NCI-H2171 treated with DMSO at 0.1 percent for 48 hours (cell line): Measurements from ENCODE around the gene JPH2.
"Not testable (repeated sequence)": the region's sequence is repeated elsewhere in the genome, so short reads cannot be mapped to it uniquely, and the experiment has no call there.

Source experiments
- DNase-seq: peaks from one replicate; lab custom pipeline; 2025; lab: John Stamatoyannopoulos, UW

Gene JPH2

DNA sequence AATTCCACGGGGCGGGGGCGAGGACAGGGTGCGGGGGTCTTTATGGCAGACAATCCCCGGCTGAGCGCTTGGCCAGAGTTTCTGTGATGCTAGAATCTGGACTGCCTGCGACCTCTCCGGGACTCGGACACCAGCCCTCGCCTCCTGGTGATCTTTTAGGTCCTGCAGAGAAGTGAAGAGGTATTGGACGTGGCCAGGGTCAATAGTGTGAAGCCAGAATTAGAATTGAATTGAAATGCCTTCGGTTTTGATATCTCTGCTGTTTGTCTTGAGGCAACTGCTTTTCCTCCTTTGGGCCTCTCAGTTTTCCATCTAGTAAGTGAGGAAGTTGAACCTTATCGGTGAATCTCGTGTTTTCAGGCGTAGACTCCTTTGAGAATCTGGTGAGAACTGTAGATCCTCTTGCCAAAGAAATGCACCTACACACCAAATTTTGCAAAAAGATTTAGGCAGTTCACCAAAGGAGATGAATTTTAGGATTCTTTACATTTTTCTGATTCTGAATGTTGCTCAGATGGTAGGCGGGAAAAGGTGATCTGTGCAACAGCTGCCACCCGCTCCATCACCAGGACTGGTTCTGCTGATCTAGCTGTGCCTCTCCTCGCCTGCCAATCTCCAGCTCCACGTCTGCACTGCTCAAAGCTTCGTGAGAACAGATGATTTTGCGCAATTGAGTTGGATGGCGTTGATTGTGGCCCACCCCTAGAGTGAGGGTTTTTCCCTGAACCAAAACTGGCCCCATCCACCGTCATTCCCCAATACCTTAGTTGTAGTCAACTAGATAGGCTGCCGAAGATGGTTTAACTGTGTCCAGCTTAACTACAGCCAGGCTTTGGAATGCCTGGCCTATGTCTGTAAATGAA is 24.4 kb upstream of the JPH2 start:
- DNase-seq = no peak

GRCh38 chr20:44210406-44211176 is 23.6 kb upstream of the JPH2 start, which contains the start of gene OSER1:
Gene OSER1 (minus strand): TSS chr20:44210771. CDS start chr20:44206957, 3,814 bp downstream.
- DNase-seq = peak; percentile 99

GRCh38 chr20:44209686-44210405 is 22.9 kb upstream of the JPH2 start:
- DNase-seq = no peak

DNA sequence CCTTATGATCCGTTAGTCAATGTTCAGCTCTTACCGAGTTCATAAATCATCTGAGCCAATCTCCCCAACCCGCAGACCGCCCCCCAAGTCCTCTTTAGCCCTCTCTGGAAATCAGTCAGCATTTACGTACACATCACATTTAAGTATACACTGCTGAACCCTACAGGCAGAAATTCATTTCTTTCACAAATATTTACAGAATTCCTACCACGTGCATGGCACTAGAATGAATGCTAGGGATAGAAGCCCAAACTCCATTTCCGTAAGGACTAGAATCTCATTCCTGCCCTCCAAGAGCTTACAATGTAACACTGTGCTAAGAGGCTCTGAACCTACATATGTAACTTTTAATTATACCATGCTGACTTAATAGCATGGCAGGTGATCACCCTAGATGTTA is 21.8 kb upstream of the JPH2 start:
- no peak for DNase-seq

DNA sequence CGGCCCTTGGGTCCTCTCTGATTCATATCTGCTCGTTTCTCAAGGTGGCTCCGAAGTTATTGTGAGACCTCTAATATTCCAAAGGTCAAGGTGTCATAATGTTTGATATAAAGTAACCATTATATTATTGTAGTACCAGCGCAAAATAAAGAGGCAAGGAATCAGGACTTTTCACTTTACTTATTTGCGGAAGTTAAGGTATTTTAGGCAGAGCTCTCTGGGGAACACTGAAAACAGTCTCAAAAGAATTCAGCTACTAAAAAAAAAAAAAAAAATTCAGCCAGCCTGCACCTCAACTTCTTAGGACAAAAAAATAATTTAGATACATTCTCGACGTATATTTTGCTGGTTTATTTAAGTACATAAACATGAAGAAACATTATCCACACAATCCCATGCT is 21.2 kb upstream of the JPH2 start:
- DNase-seq = no peak

GRCh38 chr20:44207126-44207723 is 20.2 kb upstream of the JPH2 start:
- no peak for DNase-seq

- no peak for DNase-seq
These were observed 19.1 kb upstream of the JPH2 start for GRCh38 chr20:44206132-44206531.

DNA sequence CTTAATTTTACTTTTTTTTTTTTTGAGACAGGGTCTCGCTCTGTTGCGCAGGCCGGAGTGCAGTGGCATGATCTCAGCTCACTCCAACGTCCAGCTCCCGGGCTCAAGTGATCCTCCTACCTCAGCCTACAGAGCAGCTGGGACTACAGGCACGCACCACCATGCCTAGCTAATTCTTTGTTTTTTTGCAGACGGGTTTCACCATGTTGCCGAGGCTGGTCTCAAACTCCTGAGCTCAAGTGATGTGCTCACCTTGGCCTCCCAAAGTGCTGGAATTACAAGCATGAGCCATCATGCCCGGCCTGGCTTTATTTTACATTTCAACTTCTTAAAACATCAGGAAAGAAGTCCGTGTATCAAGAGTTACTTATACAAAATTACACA is 17.8 kb upstream of the JPH2 start:
- DNase-seq = no peak

DNA sequence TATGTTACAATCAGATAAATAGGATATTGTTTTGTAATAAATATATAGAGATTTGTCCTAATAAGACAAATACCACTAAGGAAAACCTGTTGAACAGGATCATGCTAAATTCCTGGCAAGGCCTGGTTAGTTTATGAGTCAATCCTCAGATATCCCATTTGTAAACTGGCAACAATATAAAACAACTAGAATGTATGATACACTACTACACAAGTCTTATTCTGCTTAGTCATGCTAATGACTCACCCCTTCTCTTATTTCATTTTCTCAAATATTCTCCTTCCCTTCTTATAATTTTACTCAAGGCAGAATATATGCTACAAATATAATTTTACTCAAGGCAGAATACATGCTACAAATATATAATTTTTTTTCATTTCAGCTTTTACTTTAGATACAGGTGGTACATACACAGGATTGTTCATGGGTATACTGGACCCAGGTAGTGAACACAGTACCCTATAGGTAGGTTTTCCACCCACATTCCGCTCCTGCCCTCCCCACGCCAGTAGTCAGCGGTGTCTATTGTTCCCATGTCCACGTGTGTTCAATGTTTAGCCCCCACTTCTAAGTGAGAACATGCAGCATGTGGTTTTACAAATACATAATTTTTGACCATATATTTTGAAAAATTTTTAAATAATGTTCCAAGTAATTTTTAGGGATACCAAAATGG is 17.3 kb upstream of the JPH2 start:
- DNase-seq = no peak

- DNase-seq = no peak
These were observed 16.2 kb upstream of the JPH2 start for GRCh38 chr20:44203161-44203560.

- DNase-seq = no peak
These were observed 14.0 kb upstream of the JPH2 start for GRCh38 chr20:44200983-44201382.

DNA sequence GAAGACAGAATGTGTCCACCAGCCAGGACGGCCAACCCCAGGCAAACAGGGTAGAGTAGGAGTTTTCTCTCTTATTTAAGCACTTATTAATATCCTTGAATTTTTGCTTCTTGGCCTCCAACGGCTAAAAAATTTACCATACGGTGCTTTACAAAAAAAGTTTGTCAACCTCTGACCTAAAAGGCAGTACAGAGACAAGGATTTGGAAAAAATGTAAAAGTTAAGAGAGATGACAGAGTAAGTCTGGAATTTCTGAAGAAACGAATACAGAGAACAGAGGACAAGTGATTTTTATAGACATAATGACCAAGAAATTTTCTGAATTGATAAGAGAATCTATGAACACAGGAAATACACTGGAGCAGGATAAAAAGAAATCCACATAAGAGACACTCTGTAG is 13.4 kb upstream of the JPH2 start:
- DNase-seq = no peak

- no peak for DNase-seq
These were observed 12.9 kb upstream of the JPH2 start for GRCh38 chr20:44199877-44200276.

- DNase-seq = no peak
These were observed 11.9 kb upstream of the JPH2 start for GRCh38 chr20:44198872-44199271.

GRCh38 chr20:44196271-44196670 is 9.3 kb upstream of the JPH2 start:
- no peak for DNase-seq

DNA sequence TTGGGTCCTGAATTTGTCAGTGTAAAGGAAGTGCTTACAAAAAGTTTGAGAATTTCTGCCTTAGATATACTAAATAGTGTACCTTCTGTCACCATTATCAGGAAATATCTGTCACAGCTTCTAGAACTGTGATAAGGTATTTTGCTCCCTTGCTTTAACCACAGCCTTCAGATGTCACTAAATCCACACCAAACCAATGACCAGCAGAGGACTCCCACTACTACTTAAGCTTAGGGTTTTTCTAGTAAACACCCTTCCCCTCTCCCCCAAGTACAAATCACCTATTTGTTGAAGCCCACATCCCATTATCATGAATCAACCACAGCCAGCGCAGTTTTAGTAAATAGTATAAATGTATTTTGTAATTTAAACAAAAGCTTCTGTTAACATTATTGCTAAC is 8.6 kb upstream of the JPH2 start:
- DNase-seq = no peak

DNA sequence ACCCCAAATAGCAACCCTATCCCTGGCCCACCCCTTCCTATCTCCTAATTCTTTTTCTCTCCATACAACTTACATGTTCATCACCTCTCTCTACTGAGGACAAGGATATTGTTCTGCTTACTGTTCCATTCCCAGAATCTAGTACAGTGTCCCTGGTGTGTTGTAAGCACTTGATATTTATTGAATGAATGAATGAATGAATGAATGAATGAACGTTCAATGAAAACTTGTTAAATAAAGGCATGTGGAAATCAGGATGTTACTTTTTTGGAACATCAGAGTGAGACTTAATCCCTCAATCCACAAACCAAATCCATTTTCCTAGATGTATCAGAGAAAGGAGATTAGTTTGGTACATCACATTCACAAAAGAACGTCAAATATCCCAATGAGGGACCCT is 6.8 kb upstream of the JPH2 start:
- DNase-seq = no peak

- DNase-seq = not testable (repeated sequence)
These were observed 4.7 kb upstream of the JPH2 start for GRCh38 chr20:44191640-44192039.

GRCh38 chr20:44190197-44190852 is 3.3 kb upstream of the JPH2 start:
- peak; percentile 57 for DNase-seq

DNA sequence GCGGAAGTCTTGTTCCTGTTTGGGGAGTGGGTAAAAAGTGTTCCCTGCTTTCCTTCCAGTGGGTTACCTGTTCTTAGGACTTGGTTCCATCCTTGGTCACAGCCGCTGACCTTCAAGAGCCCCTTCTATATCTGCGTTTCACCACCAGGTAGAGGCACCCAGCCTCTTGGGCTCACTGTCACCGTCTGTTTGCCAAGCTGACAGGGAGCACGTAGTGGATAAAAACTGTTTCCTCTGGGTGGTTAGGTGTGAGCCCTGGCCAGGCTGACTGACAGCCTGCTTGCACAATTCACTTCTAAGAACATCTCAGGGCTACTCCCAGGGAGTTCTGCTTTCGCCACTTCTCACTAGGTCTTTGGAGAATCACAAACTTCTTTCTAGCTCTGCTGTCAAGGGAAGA is 1.8 kb upstream of the JPH2 start:
- DNase-seq = no peak
